Head of caudate nucleus (tissue), 42 donors: ENCODE results near the gene RXRB.

Experiments used
- DNase-seq, 42 donors: peaks; one replicate each; pipeline versions ENCODE4 v3.0.0 to v3.0.0-alpha.2; 2020 to 2021; ENCODE audit warnings: mixed read lengths in 7 of 42
- intact Hi-C: fragments of 100-400 bp; cut with DNase I; formaldehyde crosslinking; loops from one replicate; pipeline ENCODE4 v1.15.0; 2022

The RXRB gene

GRCh38 chr6:33189164-33189563, 11.3 kb downstream of the RXRB start:
- intact Hi-C loops: no loop called here
- no peak for DNase-seq

- intact Hi-C loops: no loop called here
- DNase-seq: no peak
These were observed 12.7 kb downstream of the RXRB start for GRCh38 chr6:33187809-33188208.

GRCh38 chr6:33185654-33186187, 14.7 kb downstream of the RXRB start:
- DNase-seq: no peak
- intact Hi-C loops: no loop called here

- DNase-seq: no peak
- intact Hi-C loops: no loop called here
These were observed 15.3 kb downstream of the RXRB start for GRCh38 chr6:33185190-33185589.

DNA sequence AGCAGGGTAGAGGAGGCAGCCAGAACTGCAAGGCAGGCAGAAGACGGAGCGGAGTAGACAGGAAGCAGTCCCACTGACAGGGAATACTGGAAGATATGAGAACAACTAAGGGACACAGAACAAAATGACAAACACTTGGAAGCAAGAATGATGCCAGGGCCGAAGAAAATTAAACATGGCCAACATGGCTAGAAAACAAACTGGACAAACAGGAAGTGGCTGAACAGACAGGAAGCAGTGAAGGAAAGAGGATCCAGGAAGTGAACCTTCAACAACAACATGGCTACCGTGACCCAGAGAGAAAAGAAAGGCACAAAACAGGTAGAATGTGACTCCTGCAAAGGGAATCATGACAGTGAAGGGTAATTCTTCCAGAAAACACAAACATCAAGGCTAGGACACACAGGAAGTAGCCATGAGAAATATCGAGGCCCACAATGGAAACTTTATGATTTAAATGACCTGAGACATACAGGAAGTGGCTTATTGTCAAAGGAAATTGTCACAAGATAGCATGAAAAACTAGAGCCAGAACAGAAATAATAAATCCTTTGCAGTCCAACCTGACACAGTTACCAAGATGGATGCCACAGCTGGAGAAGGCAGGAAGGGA, 17.3 kb downstream of the RXRB start:
- intact Hi-C loops: no loop called here
- DNase-seq: no peak

GRCh38 chr6:33181141-33181540, 19.3 kb downstream of the RXRB start:
- intact Hi-C loops: no loop called here
- DNase-seq: no peak

GRCh38 chr6:33178755-33179475, 21.6 kb downstream of the RXRB start:
- intact Hi-C loops: no loop called here
- DNase-seq: no peak

GRCh38 chr6:33177552-33178446, 22.7 kb downstream of the RXRB start:
- DNase-seq: no peak
- intact Hi-C loops: no loop called here

GRCh38 chr6:33176906-33177305, 23.6 kb downstream of the RXRB start:
- intact Hi-C loops: no loop called here
- no peak for DNase-seq

DNA sequence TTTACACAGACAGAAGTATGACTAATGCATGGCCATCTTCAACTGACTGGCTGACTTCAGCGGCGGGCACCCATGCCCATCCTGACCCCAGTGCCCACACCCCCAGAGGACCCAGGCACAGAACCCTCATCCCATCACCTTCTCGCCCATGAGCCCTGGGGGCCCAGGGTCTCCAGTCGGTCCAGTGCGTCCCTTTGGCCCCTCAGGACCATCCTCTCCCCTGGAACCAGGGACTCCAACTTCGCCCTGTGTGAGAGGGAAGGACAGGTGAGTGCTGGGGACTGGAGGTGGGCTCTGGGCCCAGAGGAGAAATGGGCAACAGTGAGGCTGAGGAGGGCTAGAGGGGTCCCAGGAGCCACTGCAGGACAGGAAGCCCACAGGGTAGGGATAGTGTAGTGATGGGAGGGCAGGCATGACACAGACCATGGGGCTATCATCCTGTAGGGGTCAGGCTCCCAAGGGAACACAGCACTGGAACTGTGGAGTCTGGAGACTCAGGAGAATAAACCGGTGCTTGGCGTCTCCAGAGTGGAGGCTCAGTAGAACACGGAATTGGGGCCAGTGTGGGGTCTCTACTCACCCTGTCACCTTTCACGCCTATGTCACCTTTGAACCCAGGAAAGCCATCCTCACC, 24.9 kb downstream of the RXRB start:
- intact Hi-C loops: no loop called here
- DNase-seq: no peak

GRCh38 chr6:33174784-33175183, 25.7 kb downstream of the RXRB start:
- no peak for DNase-seq
- intact Hi-C loops: no loop called here

DNA sequence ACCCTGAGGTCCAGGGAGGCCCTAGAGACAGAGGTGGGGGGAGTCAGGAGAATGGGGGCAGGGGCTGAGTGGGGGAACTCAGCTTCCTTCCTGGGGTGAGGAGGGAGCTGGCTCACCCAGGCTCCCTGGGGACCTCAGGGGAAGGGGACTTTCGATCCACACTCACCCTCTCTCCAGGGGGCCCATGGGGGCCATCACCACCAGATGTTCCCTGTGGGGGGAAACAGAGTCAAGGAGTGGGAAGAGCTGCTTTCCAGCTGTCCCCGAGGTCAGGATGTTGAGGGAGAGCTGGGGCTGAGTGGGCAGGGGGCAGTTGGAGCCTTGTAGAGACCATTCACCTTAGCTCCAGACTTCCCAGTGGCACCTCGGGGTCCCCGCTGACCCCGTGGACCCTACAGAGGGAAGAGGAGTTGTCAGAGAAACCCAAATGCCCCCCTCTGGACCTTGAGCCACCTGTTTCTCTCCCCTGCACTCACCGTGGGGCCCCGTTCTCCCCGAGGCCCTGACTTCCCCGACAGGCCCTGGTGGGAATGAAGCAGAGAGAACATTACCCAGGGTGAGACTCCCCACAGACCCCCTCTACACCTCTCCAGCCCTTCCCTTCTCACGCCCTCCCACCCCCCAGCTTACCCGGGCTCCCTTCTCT, 26.8 kb downstream of the RXRB start:
- DNase-seq: no peak
- intact Hi-C loops: no loop called here

DNA sequence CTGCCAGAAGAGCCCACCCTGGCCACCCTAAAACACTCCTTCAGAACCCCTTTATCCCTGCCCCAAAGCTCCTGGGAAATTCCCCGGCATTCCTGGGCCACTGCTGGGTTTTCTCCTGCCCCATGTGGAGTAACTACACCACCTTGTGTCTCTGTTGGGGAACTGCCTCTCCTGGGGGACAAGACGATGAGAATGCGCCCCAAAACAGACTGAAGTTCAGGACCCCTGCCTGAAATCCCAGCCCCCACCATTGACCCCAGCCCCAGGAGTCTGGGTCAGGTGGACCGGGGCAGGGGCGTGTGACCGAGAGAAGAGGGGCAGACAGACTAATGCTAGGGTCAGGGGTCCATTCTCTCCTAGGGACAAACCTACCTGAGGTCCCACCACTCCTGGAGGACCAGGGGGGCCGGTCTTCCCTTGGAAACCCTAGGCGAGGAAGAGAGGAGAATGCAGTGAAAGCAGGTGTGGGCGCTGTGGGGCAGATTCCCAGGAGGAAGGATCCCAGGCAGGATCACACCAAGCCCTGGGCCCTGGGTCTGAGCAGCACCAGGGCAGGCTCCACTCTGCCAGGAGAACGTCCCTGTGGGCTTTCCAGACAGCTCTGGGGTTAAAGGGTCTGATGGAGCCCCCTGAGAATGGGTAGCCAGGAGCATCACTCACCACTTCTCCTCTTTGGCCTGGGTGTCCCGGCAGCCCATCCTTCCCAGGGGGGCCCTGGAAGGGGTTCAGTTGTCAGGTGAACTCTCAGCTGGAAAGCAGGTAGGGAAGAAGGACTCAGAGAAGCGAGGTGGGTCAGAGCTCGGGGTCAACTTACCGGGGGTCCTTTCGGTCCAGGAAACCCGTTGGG, 27.6 kb downstream of the RXRB start:
- DNase-seq: peak in 3 of 42 donors; percentile 25 to 52 (median 32)
- intact Hi-C loops: no loop called here

- intact Hi-C loops: no loop called here
- no peak for DNase-seq
These were observed 28.4 kb downstream of the RXRB start for GRCh38 chr6:33171880-33172687.

GRCh38 chr6:33171016-33171879, 29.2 kb downstream of the RXRB start:
- intact Hi-C loops: no loop called here
- no peak for DNase-seq
